ENCODE results near the gene COL15A1. TPM values are rescaled to one million over a fixed set of nuclear protein-coding genes. Genes with fewer than 3 reads are reported as not detected.

Gene COL15A1
- total RNA-seq, 1 experiment from 2014 or later: 0.22 TPM

DNA sequence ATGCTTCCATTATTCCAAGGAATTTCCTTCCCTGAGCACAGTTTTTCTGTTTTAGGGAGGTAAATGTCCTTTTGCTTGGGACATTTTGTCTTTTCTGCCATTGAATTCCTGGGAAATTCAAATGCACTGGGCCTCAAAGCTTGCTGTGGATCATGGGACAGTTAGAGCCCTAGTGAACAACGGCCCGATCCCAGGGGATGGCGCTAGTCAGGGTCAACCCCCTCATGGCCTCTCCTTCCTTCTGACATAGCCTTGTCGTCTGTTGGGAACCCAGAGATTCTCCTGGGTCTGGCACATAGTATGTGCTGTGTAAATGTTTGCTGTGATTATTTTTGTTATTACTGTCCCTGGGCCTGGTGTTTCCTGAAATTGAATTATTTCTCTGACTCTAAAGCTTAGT is 30.7 kb upstream of the COL15A1 start (continued):
- TF ChIP-seq, protein P1, sequence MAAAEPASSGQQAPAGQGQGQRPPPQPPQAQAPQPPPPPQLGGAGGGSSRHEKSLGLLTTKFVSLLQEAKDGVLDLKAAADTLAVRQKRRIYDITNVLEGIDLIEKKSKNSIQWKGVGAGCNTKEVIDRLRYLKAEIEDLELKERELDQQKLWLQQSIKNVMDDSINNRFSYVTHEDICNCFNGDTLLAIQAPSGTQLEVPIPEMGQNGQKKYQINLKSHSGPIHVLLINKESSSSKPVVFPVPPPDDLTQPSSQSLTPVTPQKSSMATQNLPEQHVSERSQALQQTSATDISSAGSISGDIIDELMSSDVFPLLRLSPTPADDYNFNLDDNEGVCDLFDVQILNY (CRISPR knock-in tag; IDR thresholded peaks at IDR 0.05): no peak
- TF ChIP-seq IRF2 (CRISPR knock-in tag; IDR thresholded peaks at IDR 0.05; ENCODE audit: borderline replicate concordance, low read depth): no peak
- TF ChIP-seq NFYB (CRISPR knock-in tag; conservative IDR thresholded peaks at IDR 0.05; ENCODE audit: low read depth): no peak
- TF ChIP-seq RORB (CRISPR knock-in tag; IDR thresholded peaks at IDR 0.05): no peak
- TF ChIP-seq USF2 (CRISPR knock-in tag; IDR thresholded peaks at IDR 0.05): no peak
- TF ChIP-seq, protein P2, sequence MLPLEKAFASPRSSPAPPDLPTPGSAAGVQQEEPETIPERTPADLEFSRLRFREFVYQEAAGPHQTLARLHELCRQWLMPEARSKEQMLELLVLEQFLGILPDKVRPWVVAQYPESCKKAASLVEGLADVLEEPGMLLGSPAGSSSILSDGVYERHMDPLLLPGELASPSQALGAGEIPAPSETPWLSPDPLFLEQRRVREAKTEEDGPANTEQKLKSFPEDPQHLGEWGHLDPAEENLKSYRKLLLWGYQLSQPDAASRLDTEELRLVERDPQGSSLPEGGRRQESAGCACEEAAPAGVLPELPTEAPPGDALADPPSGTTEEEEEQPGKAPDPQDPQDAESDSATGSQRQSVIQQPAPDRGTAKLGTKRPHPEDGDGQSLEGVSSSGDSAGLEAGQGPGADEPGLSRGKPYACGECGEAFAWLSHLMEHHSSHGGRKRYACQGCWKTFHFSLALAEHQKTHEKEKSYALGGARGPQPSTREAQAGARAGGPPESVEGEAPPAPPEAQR (CRISPR knock-in tag; IDR thresholded peaks at IDR 0.05): no peak
- TF ChIP-seq ZNF532 (CRISPR knock-in tag; IDR thresholded peaks at IDR 0.05; ENCODE audit: borderline replicate concordance): no peak
- no peak for TF ChIP-seq ZNF416 (CRISPR knock-in tag; IDR thresholded peaks at IDR 0.05)
- TF ChIP-seq FOXK1 (CRISPR knock-in tag; IDR thresholded peaks at IDR 0.05): no peak

GRCh38 chr9:98913705-98914104 is 30.0 kb upstream of the COL15A1 start:
- Mint-ChIP-seq H3K4me3 (no peak overlapping the region), H3K4me1 (peaks cover 13% of the 10 kb centered on the region), H3K27me3 (ENCODE audit: low read depth) (no peaks in the 10 kb centered on the region), H3K36me3 (no peaks in the 10 kb centered on the region), H3K27ac (no peak overlapping the region), H3K9me3 (no peaks in the 10 kb centered on the region)
- DNase-seq (ENCODE audit: low spot score) (no peak), ATAC-seq (no peak)
- CTCF ChIA-PET: no interaction called here
- POLR2A ChIA-PET: no interaction called here
- TF ChIP-seq, protein P3, sequence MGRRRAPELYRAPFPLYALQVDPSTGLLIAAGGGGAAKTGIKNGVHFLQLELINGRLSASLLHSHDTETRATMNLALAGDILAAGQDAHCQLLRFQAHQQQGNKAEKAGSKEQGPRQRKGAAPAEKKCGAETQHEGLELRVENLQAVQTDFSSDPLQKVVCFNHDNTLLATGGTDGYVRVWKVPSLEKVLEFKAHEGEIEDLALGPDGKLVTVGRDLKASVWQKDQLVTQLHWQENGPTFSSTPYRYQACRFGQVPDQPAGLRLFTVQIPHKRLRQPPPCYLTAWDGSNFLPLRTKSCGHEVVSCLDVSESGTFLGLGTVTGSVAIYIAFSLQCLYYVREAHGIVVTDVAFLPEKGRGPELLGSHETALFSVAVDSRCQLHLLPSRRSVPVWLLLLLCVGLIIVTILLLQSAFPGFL (CRISPR knock-in tag; IDR thresholded peaks at IDR 0.05; ENCODE audit: borderline replicate concordance): no peak
- TF ChIP-seq, protein P4, sequence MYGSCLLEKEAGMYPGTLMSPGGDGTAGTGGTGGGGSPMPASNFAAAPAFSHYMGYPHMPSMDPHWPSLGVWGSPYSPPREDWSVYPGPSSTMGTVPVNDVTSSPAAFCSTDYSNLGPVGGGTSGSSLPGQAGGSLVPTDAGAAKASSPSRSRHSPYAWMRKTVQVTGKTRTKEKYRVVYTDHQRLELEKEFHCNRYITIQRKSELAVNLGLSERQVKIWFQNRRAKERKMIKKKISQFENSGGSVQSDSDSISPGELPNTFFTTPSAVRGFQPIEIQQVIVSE (CRISPR knock-in tag; IDR thresholded peaks at IDR 0.05; ENCODE audit: borderline replicate concordance): no peak
- TF ChIP-seq NFE2L1 (CRISPR knock-in tag; IDR thresholded peaks at IDR 0.05) (no peak), TP53 (CRISPR knock-in tag; IDR thresholded peaks at IDR 0.05) (no peak), NR2C2 (CRISPR knock-in tag; IDR thresholded peaks at IDR 0.05) (no peak), ARID4B (CRISPR knock-in tag; IDR thresholded peaks at IDR 0.05; ENCODE audit: borderline replicate concordance) (no peak), NR3C1 (CRISPR knock-in tag; conservative IDR thresholded peaks at IDR 0.05; ENCODE audit: low read depth) (no peak), ZNF121 (CRISPR knock-in tag; IDR thresholded peaks at IDR 0.05) (no peak), HMGA2 (CRISPR knock-in tag; IDR thresholded peaks at IDR 0.05) (no peak)
- TF ChIP-seq, protein P5, sequence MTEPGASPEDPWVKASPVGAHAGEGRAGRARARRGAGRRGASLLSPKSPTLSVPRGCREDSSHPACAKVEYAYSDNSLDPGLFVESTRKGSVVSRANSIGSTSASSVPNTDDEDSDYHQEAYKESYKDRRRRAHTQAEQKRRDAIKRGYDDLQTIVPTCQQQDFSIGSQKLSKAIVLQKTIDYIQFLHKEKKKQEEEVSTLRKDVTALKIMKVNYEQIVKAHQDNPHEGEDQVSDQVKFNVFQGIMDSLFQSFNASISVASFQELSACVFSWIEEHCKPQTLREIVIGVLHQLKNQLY (CRISPR knock-in tag; IDR thresholded peaks at IDR 0.05): no peak
- TF ChIP-seq, protein P6, sequence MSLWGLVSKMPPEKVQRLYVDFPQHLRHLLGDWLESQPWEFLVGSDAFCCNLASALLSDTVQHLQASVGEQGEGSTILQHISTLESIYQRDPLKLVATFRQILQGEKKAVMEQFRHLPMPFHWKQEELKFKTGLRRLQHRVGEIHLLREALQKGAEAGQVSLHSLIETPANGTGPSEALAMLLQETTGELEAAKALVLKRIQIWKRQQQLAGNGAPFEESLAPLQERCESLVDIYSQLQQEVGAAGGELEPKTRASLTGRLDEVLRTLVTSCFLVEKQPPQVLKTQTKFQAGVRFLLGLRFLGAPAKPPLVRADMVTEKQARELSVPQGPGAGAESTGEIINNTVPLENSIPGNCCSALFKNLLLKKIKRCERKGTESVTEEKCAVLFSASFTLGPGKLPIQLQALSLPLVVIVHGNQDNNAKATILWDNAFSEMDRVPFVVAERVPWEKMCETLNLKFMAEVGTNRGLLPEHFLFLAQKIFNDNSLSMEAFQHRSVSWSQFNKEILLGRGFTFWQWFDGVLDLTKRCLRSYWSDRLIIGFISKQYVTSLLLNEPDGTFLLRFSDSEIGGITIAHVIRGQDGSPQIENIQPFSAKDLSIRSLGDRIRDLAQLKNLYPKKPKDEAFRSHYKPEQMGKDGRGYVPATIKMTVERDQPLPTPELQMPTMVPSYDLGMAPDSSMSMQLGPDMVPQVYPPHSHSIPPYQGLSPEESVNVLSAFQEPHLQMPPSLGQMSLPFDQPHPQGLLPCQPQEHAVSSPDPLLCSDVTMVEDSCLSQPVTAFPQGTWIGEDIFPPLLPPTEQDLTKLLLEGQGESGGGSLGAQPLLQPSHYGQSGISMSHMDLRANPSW (CRISPR knock-in tag; conservative IDR thresholded peaks at IDR 0.05; ENCODE audit: low read depth): no peak

Data from WTC11 (cell line).